K562 (cell line): Measurements from ENCODE around the gene ERBB4. TPM values are rescaled to one million over a fixed set of nuclear protein-coding genes. Genes with fewer than 3 reads are reported as not detected.

Experiments
- ATAC-seq: fragments of 200-7000 bp; cut with Tn5 transposase; 3 replicates; pipeline ENCODE4 v1.9.1; 2020; ENCODE audit warnings: moderate library complexity
- BruUV-seq: library from RNA; stranded (reverse); fragments of 400-500 nt; replicated peaks from 2 replicates; lab custom pipeline; 2021; lab: Mats Ljungman, UMichigan
- CTCF ChIA-PET: fragments of 300-600 bp; formaldehyde crosslinking; extraction: SDS; loops from one replicate; lab custom pipeline; 2021; ENCODE audit warnings: low intra/inter-chr PET ratio; lab: Yijun Ruan, JAX
- POLR2A ChIA-PET: fragments of 300-600, 350-650 bp; sonication (Branson Sonifier 250); formaldehyde crosslinking; extraction: SDS; loops from one replicate; lab custom pipeline; 2021; ENCODE audit warnings: antibody characterized with exemption, inconsistent platforms; lab: Yijun Ruan, JAX
- DNase-seq, 4 experiments: peaks; one replicate each; pipeline versions ENCODE4 v3.0.0 to v3.0.0-alpha.2; 2011 to 2018; ENCODE audit warnings: low spot score in 3 of 4, mixed read lengths in 3 of 4; ENCODE audit errors: extremely low read depth in 1 of 4
- FAIRE-seq: peaks from 2 replicates; lab custom pipeline; 2011; peaks lifted over from hg19 to GRCh38; lab: Jason Lieb, UNC
- H2AFZ ChIP-seq: 2 replicates; pipeline ENCODE4 v1.6.0; 2011; ENCODE audit warnings: low read depth, low read length, control low read depth, inconsistent platforms
- H3K27ac ChIP-seq: fragments of 200-600 bp; 3 replicates; pipeline ENCODE4 v1.8.0; 2011; ENCODE audit warnings: low read depth, mild to moderate bottlenecking, control low read depth, inconsistent platforms, low read length, moderate library complexity, mixed read lengths; ENCODE audit errors: extremely low read depth
- H3K27me3 ChIP-seq, 2 experiments: fragments of 300-600 bp in 1 of 2; 2 replicates in 1 of 2; 3 replicates in 1 of 2; pipeline versions ENCODE4 v1.6.0 to v1.8.0; 2011; ENCODE audit warnings: inconsistent platforms in 2 of 2, low read length in 2 of 2, mild to moderate bottlenecking in 1 of 2, mixed read lengths in 1 of 2, moderate library complexity in 1 of 2; ENCODE audit not compliant: control insufficient read depth in 2 of 2, insufficient read depth in 2 of 2
- H3K36me3 ChIP-seq: fragments of 300-600 bp; 3 replicates; pipeline ENCODE4 v1.8.0; 2011; ENCODE audit warnings: mild to moderate bottlenecking, low read length, inconsistent platforms; ENCODE audit not compliant: control insufficient read depth, insufficient read depth
- H3K4me1 ChIP-seq, 2 experiments: fragments of 200-600 bp in 1 of 2; replicated peaks in 1 of 2; 2 replicates in 1 of 2; 3 replicates in 1 of 2; pipeline versions ENCODE4 v1.5.1 to v1.8.0; 2011; ENCODE audit warnings: inconsistent platforms in 2 of 2, low read length in 2 of 2, mild to moderate bottlenecking in 1 of 2, mixed read lengths in 1 of 2, moderate library complexity in 1 of 2; ENCODE audit not compliant: control insufficient read depth in 2 of 2, insufficient read depth in 2 of 2
- H3K4me2 ChIP-seq: 2 replicates; pipeline ENCODE4 v1.6.1; 2011; ENCODE audit warnings: low read length, control low read depth, inconsistent platforms, mixed read lengths; ENCODE audit not compliant: insufficient read depth
- H3K4me3 ChIP-seq: fragments of 200-600 bp; sonication (generic), shearing (Covaris generic); 2 replicates; pipeline ENCODE4 v1.5.1; 2016; ENCODE audit warnings: control low read depth, inconsistent platforms
- H3K79me2 ChIP-seq: fragments of 200-600 bp; 3 replicates; pipeline ENCODE4 v1.8.0; 2011; ENCODE audit warnings: low read length, inconsistent platforms; ENCODE audit not compliant: control insufficient read depth, insufficient read depth
- H3K9ac ChIP-seq, 2 experiments: 2 replicates each; pipeline versions ENCODE4 v1.6.0 to v1.6.1; 2011; ENCODE audit warnings: low read depth in 2 of 2, low read length in 2 of 2, control low read depth in 1 of 2, inconsistent platforms in 1 of 2, mild to moderate bottlenecking in 1 of 2, mixed read lengths in 1 of 2; ENCODE audit not compliant: insufficient read depth in 1 of 2
- H3K9me1 ChIP-seq: one replicate; pipeline ENCODE4 v1.6.0; 2011; ENCODE audit warnings: inconsistent platforms, mild to moderate bottlenecking, low read length, moderate library complexity; ENCODE audit not compliant: control insufficient read depth, insufficient read depth
- H3K9me3 ChIP-seq: replicated peaks from 2 replicates; pipeline ENCODE4 v1.5.1; 2011; ENCODE audit warnings: low read depth, low read length, inconsistent platforms; ENCODE audit not compliant: control insufficient read depth, insufficient read depth
- H4K20me1 ChIP-seq: replicated peaks from 2 replicates; pipeline ENCODE4 v1.6.1; 2011; ENCODE audit warnings: low read length, inconsistent platforms, mixed read lengths; ENCODE audit not compliant: control insufficient read depth, insufficient read depth
- ATF2 ChIP-seq: sonication (generic); formaldehyde crosslinking; IDR thresholded peaks from 2 replicates; pipeline ENCODE4 v1.8.1; 2022; ENCODE audit warnings: missing genetic modification reagents
- NUFIP1 ChIP-seq: fragments of 450-650 bp; IDR thresholded peaks from 2 replicates; pipeline ENCODE4 v1.6.1; 2018; ENCODE audit not compliant: partially characterized antibody
- THRB ChIP-seq: fragments of 450-650 bp; formaldehyde crosslinking; conservative IDR thresholded peaks from 2 replicates; pipeline ENCODE4 v1.4.0; 2022; ENCODE audit warnings: mild to moderate bottlenecking, missing genetic modification characterization
- ZBTB43 ChIP-seq: sonication (generic); formaldehyde crosslinking; IDR thresholded peaks from 2 replicates; pipeline ENCODE4 v1.8.0; 2023; ENCODE audit warnings: mild to moderate bottlenecking, missing genetic modification reagents
- ZNF197 ChIP-seq: fragments of 200-800 bp; sonication (Bioruptor generic); IDR thresholded peaks from 2 replicates; pipeline ENCODE4 v1.6.1; 2016; ENCODE audit warnings: low read depth, missing genetic modification characterization, missing compliant biosample characterization
- ZNF717 ChIP-seq: fragments of 250-450 bp; sonication (Bioruptor Pico); IDR thresholded peaks from 2 replicates; pipeline ENCODE4 v1.5.0; 2021
- ZNF77 ChIP-seq: fragments of 250-450 bp; sonication (Bioruptor Pico); IDR thresholded peaks from 2 replicates; pipeline ENCODE4 v1.5.0; 2020
- WGBS: fragments of 100-300 bp; shearing (Covaris generic); methylation state at CpG from one replicate; pipeline ENCODE4 v1.1.6; 2016; ENCODE audit warnings: low coverage, mixed read lengths; ENCODE audit not compliant: insufficient coverage; ENCODE audit errors: missing lambda C conversion rate; 5-methylcytosine and 5-hydroxymethylcytosine counted together
- in situ Hi-C: fragments of 300-500 bp; cut with MboI; formaldehyde crosslinking; loops from 4 replicates; pipeline ENCODE4 v1.15.0; 2018; ENCODE audit warnings: inconsistent platforms, mixed read lengths
- intact Hi-C: fragments of 100-400 bp; cut with micrococcal nuclease; formaldehyde crosslinking; loops from 2 replicates; pipeline ENCODE4 v1.14.2; 2022
- polyA plus RNA-seq, 8 experiments: library from polyadenylated mRNA; depleted of rRNA in 4 of 8; stranded (reverse) in 5 of 8; unstranded in 3 of 8; fragments of >200 nt; fragmentation: Nextera tagmentation in 2 of 8; fragmentation: Illumina TruSeq in 1 of 8; extraction: Ambion mirVana in 2 of 8; extraction: Trizol in 1 of 8; gene quantifications; 2 replicates each; pipeline versions ENCODE4 v1.2.1 to v1.2.3, GENCODE V29; 2011 to 2014; ENCODE audit warnings: inconsistent platforms in 1 of 8, missing spikeins in 1 of 8
- total RNA-seq, 7 experiments: library from RNA; depleted of rRNA in 6 of 7; stranded (reverse); fragments of >200 nt in 6 of 7; fragmentation: Illumina TruSeq in 2 of 7; extraction: Trizol in 2 of 7; gene quantifications; 2 replicates each; pipeline versions ENCODE4 v1.2.1 to v1.2.3, GENCODE V29; 2011 to 2021; ENCODE audit warnings: low replicate concordance in 1 of 7
- TF ChIP-seq, protein P1 (sequence below): fragments of 450-650 bp; IDR thresholded peaks from 2 replicates; pipeline ENCODE4 v1.6.1; 2014; ENCODE audit warnings: low read depth, mild to moderate bottlenecking, moderate library complexity, borderline replicate concordance
- TF ChIP-seq, protein P2 (sequence below): fragments of 450-650 bp; IDR thresholded peaks from 2 replicates; pipeline ENCODE4 v1.6.1; 2016; ENCODE audit warnings: antibody characterized with exemption

ERBB4 gene
- total and polyA plus RNA-seq, 9 of the 15 experiments (the other 6 are each of a cell fraction or from before 2014, with no cell fraction given), result not detected

DNA sequence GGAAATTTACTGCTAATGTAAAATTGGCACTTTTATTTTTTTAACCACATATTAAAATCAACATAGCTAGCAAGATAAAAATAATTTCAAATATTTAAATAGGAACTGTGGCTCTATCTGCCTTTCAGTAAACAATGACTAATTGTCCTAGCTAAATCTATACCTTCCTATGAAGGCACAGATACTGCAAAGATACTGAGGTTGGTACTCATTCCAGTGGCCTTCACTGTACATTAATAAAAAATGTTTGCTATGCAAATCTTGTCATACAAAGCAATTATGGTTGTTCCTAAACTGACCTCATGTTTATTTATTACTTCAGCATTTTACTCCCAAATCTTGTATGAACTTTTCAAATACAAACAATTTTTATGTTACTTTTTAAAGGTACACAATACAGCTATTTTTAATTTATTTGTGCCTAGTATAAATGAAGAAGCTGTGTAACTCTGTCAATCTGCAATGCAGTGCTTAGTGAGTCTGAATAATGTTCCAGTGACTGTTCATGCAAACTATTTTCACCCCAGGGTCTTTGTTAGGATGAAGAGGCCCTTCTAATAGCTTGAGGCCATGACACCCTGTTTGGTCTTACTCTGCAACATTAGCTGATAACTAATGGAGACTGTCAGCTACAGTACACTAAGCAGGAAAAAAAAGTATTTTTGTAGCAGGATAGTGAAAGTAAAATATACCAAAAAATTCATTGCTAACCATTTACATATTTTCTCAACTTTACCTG, 9.3 kb upstream of the ERBB4 start (continued):
- no peak for TF ChIP-seq ZBTB43 (CRISPR knock-in tag)

DNA sequence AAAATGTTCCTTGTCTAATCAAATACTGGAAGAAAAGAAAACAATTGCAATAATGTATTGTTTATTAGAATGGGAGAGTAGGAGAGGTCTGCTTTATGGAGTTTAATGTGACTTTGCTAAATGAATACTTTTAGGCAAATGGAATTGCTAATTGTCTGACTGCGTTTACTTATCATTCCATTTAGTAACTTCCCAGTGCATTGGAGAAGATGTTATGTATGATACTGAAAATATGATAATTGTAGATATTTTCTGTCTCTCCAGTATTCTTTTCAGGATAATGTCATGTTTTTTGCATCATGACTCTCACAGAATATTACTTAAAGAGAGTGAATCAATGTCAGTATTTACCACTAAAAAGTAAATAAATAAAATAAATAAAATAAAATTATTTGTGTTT, 8.1 kb upstream of the ERBB4 start:
- CTCF ChIA-PET, result no interaction called here
- ATAC-seq, result no peak
- Histone ChIP-seq H3K9me3 (no peaks in the 10 kb centered on the region), H3K4me3 (no peak overlapping the region), H3K36me3 (no peaks in the 10 kb centered on the region), H2AFZ (no peak overlapping the region), H3K4me2 (no peak overlapping the region), H3K9me1 (no peaks in the 10 kb centered on the region), H4K20me1 (no peaks in the 10 kb centered on the region), H3K9ac (no peak overlapping the region), H3K79me2 (no peaks in the 10 kb centered on the region), H3K27me3 (no peaks in the 10 kb centered on the region), H3K4me1 (no peaks in the 10 kb centered on the region), H3K27ac (no peak overlapping the region)
- 0% methylated on average over 1 of the region's 1 CpG for WGBS
- intact Hi-C loops (no loop called here), in situ Hi-C loops (no loop called here)
- FAIRE-seq, result no peak
- no TSS peak for BruUV-seq
- POLR2A ChIA-PET, result no interaction called here
- DNase-seq, result no peak
- TF ChIP-seq, protein P1, sequence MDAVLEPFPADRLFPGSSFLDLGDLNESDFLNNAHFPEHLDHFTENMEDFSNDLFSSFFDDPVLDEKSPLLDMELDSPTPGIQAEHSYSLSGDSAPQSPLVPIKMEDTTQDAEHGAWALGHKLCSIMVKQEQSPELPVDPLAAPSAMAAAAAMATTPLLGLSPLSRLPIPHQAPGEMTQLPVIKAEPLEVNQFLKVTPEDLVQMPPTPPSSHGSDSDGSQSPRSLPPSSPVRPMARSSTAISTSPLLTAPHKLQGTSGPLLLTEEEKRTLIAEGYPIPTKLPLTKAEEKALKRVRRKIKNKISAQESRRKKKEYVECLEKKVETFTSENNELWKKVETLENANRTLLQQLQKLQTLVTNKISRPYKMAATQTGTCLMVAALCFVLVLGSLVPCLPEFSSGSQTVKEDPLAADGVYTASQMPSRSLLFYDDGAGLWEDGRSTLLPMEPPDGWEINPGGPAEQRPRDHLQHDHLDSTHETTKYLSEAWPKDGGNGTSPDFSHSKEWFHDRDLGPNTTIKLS, result no peak
- TF ChIP-seq ZNF717 (CRISPR knock-in tag) (no peak), ZNF77 (no peak), NUFIP1 (no peak), ZNF197 (CRISPR knock-in tag) (no peak), THRB (CRISPR knock-in tag) (no peak), ATF2 (CRISPR knock-in tag) (no peak)
- TF ChIP-seq, protein P2, sequence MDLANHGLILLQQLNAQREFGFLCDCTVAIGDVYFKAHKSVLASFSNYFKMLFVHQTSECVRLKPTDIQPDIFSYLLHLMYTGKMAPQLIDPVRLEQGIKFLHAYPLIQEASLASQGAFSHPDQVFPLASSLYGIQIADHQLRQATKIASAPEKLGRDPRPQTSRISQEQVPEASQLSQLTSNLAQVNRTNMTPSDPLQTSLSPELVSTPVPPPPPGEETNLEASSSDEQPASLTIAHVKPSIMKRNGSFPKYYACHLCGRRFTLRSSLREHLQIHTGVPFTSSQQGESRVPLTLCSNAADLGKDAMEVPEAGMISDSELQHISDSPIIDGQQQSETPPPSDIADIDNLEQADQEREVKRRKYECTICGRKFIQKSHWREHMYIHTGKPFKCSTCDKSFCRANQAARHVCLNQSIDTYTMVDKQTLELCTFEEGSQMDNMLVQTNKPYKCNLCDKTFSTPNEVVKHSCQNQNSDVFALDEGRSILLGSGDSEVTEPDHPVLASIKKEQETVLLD, result no peak
